Measurements from ENCODE around the gene CLCA2.

DNA sequence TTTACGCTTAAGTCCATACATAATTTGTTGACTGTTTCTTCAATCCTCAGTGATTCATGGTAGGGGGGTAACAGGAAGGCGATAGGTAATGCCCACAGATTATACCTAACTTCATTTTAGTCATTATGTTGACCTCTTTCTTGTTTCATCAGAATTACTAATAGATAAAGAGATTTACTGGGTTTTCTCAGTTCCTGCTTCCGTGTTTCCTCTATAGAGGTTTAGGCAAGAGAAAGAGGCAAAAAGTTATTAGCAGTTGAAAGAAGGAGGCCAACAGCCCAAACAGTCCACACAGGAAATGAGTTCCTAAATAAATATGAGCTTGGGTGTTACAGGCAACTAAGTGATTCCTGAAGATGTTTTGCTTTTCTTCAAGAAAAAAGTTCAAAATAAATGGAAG lies 26.9 kb downstream of the CLCA2 start:
- TF ChIP-seq, protein P1, sequence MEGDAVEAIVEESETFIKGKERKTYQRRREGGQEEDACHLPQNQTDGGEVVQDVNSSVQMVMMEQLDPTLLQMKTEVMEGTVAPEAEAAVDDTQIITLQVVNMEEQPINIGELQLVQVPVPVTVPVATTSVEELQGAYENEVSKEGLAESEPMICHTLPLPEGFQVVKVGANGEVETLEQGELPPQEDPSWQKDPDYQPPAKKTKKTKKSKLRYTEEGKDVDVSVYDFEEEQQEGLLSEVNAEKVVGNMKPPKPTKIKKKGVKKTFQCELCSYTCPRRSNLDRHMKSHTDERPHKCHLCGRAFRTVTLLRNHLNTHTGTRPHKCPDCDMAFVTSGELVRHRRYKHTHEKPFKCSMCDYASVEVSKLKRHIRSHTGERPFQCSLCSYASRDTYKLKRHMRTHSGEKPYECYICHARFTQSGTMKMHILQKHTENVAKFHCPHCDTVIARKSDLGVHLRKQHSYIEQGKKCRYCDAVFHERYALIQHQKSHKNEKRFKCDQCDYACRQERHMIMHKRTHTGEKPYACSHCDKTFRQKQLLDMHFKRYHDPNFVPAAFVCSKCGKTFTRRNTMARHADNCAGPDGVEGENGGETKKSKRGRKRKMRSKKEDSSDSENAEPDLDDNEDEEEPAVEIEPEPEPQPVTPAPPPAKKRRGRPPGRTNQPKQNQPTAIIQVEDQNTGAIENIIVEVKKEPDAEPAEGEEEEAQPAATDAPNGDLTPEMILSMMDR (optimal IDR thresholded peaks at IDR 0.05 in 1 of 3, IDR thresholded peaks at IDR 0.05 in 1 of 3, conservative IDR thresholded peaks at IDR 0.05 in 1 of 3; ENCODE audit: extremely low read depth in 1 of 3, insufficient read depth in 2 of 3, low read length in 3 of 3): no peak
- no peak for TF ChIP-seq EZH2 (IDR thresholded peaks at IDR 0.05; ENCODE audit: low read length)

Measured in keratinocyte (primary cell).